Colonic mucosa (tissue), 4 donors: ENCODE data around the gene GDF9. TPM values are rescaled to one million over a fixed set of nuclear protein-coding genes. Genes with fewer than 3 reads are reported as not detected.

Experiments
- DNase-seq: peaks from one replicate; pipeline ENCODE4 v3.0.0-alpha.2; 2020
- H3K27ac ChIP-seq: fragments of 200-600 bp; one replicate; pipeline ENCODE4 v1.8.0; 2021
- H3K27me3 ChIP-seq: fragments of 200-600 bp; one replicate; pipeline ENCODE4 v1.8.0; 2021
- H3K36me3 ChIP-seq: fragments of 200-600 bp; one replicate; pipeline ENCODE4 v1.8.0; 2021
- H3K4me1 ChIP-seq: fragments of 200-600 bp; one replicate; pipeline ENCODE4 v1.8.0; 2021; ENCODE audit warnings: mild to moderate bottlenecking
- H3K4me3 ChIP-seq: fragments of 200-600 bp; one replicate; pipeline ENCODE4 v1.8.0; 2021
- H3K9ac ChIP-seq, 2 donors: one replicate each; pipeline ENCODE4 v1.7.0; 2013; ENCODE audit warnings: control low read depth in 2 of 2, low read depth in 2 of 2, low read length in 2 of 2
- H3K9me3 ChIP-seq: fragments of 200-600 bp; one replicate; pipeline ENCODE4 v1.8.0; 2021
- intact Hi-C: fragments of 100-400 bp; cut with DNase I; formaldehyde crosslinking; loops from one replicate; pipeline ENCODE4 v1.14.1; 2022
- total RNA-seq, 2 donors: library from RNA; stranded (reverse); fragmentation: NEBNext Ultra II Directional in 1 of 2; extraction: Animal tissue kit (Norgen Biotek cat#: 25700) in 1 of 2; gene quantifications; one replicate each; pipeline ENCODE4 v1.2.1, GENCODE V29; 2021
- TF ChIP-seq, protein P1 (sequence below): fragments of 200-600 bp; IDR thresholded peaks from one replicate; pipeline ENCODE4 v1.8.0; 2022; ENCODE audit warnings: antibody characterized with exemption, mild to moderate bottlenecking
- donor health status: healthy.
- donor health status: DM: no; HTN: no; CAD: no.
- donor health status: DM: no; HTN: no; CAD: no.

Gene GDF9
- total RNA-seq, 2 donors from 2014 or later: 0.64 to 0.69 TPM

DNA sequence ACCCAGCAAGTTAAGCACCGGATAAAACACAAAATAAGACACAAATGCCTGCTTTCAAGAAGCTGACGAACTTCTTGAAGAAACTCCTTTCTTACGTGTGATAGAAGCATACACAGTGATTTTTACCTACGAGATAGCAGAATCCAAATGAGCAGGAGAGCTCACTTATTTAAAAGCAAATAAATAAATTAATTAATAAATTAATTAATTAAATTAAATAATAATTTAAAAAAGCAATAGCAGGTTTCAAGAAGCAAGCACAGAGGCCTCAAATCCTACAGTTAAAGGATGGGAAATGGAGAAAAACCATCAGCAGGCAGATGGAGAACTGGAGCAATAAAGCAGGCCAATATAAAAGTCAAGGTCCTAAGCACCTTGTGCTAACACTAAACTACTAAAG is 24.5 kb upstream of the GDF9 start:
- no peak overlapping the region for H3K4me3 ChIP-seq
- H3K9ac ChIP-seq: no peak overlapping the region
- no peaks in the 10 kb centered on the region for H3K27me3 ChIP-seq
- no peak overlapping the region for H3K27ac ChIP-seq
- no peaks in the 10 kb centered on the region for H3K9me3 ChIP-seq
- no peak for DNase-seq
- H3K4me1 ChIP-seq: no peaks in the 10 kb centered on the region
- intact Hi-C loops: no loop called here
- TF ChIP-seq, protein P1, sequence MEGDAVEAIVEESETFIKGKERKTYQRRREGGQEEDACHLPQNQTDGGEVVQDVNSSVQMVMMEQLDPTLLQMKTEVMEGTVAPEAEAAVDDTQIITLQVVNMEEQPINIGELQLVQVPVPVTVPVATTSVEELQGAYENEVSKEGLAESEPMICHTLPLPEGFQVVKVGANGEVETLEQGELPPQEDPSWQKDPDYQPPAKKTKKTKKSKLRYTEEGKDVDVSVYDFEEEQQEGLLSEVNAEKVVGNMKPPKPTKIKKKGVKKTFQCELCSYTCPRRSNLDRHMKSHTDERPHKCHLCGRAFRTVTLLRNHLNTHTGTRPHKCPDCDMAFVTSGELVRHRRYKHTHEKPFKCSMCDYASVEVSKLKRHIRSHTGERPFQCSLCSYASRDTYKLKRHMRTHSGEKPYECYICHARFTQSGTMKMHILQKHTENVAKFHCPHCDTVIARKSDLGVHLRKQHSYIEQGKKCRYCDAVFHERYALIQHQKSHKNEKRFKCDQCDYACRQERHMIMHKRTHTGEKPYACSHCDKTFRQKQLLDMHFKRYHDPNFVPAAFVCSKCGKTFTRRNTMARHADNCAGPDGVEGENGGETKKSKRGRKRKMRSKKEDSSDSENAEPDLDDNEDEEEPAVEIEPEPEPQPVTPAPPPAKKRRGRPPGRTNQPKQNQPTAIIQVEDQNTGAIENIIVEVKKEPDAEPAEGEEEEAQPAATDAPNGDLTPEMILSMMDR: no peak
- H3K36me3 ChIP-seq: peaks cover 5% of the 10 kb centered on the region

DNA sequence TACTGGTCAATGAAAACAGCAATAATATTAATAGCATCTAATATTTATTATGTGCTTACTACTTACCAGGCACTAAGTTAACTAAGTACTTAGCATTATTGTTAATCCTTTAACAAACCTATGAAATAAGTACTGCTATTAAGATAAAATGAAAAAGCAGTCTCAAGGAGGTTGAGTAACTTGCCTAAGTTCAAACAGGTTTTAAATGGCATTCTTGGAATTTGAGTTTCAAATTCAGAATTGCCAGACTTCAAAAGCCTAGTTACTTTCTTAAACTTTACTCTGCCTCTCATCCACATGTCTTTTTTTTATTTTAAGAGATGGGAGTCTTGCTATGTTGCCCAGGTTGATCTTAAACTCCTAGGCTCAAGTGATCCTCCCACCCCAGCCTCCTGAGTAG is 23.2 kb upstream of the GDF9 start:
- H3K27me3 ChIP-seq: no peaks in the 10 kb centered on the region
- no peaks in the 10 kb centered on the region for H3K9me3 ChIP-seq
- H3K9ac ChIP-seq: no peak overlapping the region
- intact Hi-C loops: no loop called here
- TF ChIP-seq, protein P1: no peak
- no peak for DNase-seq
- no peak overlapping the region for H3K4me3 ChIP-seq
- no peak overlapping the region for H3K27ac ChIP-seq
- peaks cover 5% of the 10 kb centered on the region for H3K36me3 ChIP-seq
- H3K4me1 ChIP-seq: no peaks in the 10 kb centered on the region

DNA sequence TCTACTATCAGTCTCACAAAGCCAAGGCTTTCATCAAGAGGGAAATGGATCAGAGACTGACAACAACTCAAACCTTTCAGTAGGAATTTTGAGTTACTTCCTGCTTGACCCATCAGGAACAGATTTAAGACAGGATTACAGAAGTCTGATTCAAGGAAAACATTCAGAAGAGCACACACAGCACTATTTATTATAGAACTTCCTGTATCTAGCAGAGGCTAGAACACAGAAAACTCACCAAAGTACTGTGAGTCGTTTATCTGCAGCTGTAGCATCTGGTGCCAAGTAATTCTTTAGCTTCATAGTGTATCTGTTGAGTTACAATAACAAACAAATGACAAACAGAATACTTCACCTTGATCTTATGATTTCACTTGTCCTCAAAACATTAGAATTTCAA is 21.0 kb upstream of the GDF9 start:
- H3K36me3 ChIP-seq: peaks cover 5% of the 10 kb centered on the region
- H3K27me3 ChIP-seq: no peaks in the 10 kb centered on the region
- no peak overlapping the region for H3K9ac ChIP-seq
- no peak overlapping the region for H3K4me3 ChIP-seq
- intact Hi-C loops: no loop called here
- H3K27ac ChIP-seq: no peak overlapping the region
- TF ChIP-seq, protein P1: no peak
- no peaks in the 10 kb centered on the region for H3K9me3 ChIP-seq
- no peak for DNase-seq
- no peaks in the 10 kb centered on the region for H3K4me1 ChIP-seq

DNA sequence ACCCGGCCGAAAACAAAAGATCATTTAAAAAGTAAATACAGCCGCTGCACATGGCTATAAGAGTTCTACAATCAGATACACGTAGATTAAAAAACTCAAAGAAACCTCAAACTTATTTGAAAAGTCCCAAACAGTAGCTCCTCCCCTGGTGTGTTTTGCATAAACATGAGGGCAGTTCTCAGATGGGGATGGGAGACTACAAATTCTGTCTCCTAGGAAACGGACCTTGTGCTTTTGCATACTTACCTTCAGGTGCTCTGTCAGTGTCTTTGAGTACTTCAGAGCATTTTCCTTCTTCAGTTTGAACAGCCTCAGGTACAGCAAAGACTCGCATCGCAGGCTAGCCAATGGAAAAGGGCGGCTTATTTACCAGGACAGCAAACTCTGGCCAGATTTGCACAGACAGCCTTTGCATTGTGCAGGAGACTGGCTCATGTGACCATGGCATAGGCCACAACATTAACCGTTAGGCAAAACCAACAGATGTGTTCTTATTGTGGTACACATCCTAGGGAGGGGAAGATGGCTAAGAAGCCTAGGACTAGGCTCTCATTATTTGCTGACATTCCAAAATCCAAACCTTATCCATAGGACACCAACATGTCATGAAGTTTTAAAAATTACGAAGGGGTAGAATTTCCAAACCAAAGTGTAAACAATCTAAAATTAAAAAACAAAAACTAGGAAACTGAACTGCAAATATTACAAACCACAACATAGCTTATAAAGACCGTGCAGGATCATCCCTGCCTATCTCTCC is 20.0 kb upstream of the GDF9 start:
- Histone ChIP-seq H3K4me3 (no peak overlapping the region), H3K9me3 (no peaks in the 10 kb centered on the region), H3K27ac (no peak overlapping the region), H3K27me3 (no peaks in the 10 kb centered on the region), H3K36me3 (peaks cover 5% of the 10 kb centered on the region), H3K9ac (no peak overlapping the region), H3K4me1 (no peaks in the 10 kb centered on the region)
- TF ChIP-seq, protein P1: no peak
- intact Hi-C loops: no loop called here
- DNase-seq: no peak

DNA sequence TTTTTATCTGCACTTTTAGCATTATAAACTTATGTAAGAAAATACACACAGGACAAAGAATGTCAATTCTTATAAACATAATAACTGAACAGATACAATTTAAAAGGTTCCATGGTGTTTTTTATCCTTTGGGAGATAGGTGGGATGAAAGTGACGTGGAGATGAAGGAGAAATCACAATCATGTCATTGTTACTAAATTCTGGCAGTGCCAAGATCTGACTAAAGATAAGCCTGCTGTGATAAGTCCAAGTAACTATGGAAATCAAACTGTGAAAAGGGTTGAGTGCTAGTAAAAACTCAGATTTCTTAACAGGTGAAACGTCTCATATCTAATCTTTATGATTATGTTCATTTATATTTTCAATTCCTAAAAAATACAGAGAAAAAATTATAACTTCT is 18.3 kb upstream of the GDF9 start:
- intact Hi-C loops: loop anchor here (5.0 kb wide), 1 partner anchor 52 kb away; the partner anchor contains the start of gene SHROOM1
- H3K9ac ChIP-seq: no peak overlapping the region
- TF ChIP-seq, protein P1: no peak
- no peaks in the 10 kb centered on the region for H3K27me3 ChIP-seq
- peaks cover 5% of the 10 kb centered on the region for H3K36me3 ChIP-seq
- H3K27ac ChIP-seq: no peak overlapping the region
- no peak overlapping the region for H3K4me3 ChIP-seq
- no peak for DNase-seq
- no peaks in the 10 kb centered on the region for H3K9me3 ChIP-seq
- no peaks in the 10 kb centered on the region for H3K4me1 ChIP-seq
